ENCODE results near the gene PSD4.

Gene PSD4

DNA sequence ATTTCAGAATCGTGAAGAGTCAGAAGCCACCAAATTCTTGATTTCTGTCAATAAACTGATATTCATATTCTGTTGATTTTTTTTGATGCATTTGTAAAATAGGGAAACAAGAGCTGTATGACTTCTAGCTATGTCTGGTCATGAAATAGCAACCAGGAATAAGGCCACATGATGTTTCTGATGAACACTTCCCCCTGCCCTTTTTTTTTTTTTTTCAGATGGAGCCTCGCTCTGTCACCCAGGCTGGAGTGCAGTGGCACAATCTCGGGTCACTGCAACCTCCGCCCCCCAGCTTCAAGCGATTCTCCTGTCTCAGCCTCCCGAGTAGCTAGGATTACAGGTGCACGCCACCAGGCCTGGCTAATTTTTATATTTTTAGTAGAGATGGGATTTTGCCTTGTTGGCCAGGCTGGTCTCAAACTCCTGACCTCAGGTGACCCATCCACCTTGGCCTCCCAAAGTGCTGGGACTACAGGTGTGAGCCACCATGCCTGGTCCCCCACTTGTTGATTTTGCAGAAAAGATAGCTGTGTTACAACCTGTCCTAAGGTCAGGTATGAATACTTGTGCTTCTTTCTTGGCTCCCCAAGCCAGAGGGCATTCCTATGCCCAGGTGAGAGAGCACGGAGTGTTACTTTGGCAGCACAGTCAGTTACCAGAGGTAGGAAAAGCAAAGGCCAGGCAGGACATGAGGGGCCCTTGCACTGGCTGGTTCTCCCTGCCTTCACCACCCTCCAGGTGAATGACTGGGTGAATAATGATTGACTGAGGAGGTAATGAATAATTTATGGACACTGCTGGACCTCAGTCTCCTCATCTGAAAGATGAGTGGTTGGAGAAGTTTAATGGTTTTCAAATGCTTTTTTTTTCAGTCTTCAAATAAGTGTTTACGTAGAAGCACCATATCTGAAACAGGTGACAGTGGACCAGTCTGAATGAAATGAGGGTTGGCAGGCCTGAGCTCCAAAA is 65.4 kb downstream of the PSD4 start:
- no peak for DNase-seq (ENCODE audit: low spot score)

GRCh38 chr2:113240150-113240914 is 66.6 kb downstream of the PSD4 start:
- DNase-seq (ENCODE audit: low spot score): no peak

GRCh38 chr2:113240915-113241911 is 67.4 kb downstream of the PSD4 start:
- DNase-seq (ENCODE audit: low spot score): no peak

- no peak for DNase-seq (ENCODE audit: low spot score)
Measured at GRCh38 chr2:113242327-113242726, 68.6 kb downstream of the PSD4 start.

DNA sequence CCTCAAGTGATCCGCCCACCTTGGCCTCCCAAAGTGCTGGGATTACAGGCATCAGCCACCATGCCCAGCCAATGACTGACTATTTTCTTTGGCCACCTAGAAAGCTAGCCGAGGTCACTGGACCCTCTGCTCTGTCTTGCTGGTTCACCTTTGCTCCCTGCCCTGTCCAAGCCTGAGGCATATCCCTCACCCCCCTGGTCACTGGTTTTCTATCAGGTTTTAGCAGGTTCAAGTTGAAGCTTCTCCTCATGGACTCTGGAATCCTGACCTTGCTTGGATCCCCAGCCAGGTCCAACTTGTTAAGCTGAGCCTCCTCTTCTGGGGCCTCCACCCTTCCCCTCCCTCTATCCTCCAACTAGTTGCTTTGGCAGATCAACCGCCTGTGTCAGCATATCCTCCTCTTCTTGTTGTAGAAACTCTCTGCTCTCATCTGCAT is 71.5 kb downstream of the PSD4 start:
- no peak for DNase-seq (ENCODE audit: low spot score)

DNA sequence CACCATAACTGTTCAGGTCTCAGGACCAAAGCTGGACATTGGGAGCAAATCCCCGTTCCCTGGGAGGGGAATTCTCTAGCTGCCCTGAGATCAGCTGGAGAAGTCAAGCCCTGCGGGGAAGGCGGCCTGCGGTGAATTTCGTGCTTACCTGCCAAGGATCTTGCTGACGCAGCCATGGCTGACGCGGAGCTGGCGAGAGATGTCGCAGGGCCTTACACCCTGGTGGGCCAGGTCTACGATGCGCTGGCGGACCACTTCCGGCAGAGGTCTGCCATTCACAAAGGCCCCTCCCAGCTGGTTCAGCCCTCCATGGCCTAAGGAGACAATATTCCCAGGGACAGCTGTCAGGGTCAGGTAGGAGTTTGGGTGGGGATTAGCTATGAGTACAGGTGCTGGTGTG is 72.8 kb downstream of the PSD4 start:
- no peak for DNase-seq (ENCODE audit: low spot score)

DNA sequence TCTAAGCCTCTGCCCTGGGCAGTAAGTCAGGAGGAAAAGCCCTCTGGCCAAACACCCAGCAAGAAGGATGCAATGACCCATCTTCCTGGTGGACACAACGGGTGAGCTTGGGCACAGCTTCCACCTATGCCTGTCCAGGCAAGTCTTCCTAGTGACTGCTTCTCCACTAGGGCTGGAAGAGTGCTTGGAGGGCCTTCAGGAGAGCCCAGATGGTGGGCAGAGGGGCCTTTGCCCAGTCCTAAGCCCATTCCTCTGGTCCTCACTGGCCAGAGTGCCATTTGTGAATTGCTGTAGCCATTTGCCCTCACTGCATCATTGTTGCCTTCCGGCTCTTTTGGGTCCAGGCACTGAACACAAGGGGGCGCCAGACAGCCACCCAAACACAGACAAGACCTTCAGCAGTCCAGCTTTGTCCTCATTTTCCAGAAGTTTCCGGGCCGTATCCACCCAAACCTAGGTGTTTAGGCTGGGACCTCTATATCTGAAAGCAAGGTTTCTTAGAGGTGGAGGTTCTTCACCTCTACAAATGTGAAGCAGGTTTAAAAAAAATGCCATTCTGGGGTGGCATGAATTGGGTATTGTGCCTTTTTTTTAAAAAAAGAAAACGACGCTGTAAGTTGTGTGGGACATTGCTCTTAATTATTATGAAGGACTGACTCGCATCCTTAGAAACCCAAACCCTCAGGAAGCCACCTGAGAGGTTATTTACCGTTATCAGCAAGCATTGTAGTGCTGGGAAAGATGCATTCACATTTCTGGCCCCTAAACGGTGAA is 75.4 kb downstream of the PSD4 start:
- peak; percentile 76 for DNase-seq (ENCODE audit: low spot score)

- no peak for DNase-seq (ENCODE audit: low spot score)
Measured at GRCh38 chr2:113251118-113251517, 77.3 kb downstream of the PSD4 start.

DNA sequence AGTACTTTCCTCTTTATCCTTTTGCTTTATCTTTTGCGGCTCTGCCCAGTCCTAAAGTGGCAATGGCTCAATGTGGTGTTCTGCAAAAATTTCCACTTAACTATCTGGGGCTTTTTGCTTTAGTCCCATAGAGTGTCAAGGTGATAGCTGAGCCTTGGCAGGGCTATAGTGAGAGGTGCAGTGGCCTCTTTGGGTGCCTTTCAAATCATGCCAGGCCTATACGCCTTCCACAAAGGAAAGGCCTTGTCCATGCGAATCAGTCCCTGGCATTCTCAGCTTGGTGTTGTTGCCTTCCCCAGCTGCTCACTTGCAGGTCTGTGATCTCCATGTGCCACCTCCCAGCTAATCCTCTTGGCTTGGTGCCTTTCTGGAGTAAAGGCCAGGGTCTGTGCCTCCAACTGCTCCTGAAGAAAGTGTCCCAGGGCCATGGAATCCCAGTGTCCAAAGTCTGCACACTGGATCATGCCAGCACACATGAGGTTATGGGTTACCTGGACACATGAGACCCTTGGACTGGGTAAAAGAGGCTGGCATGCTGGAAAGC is 78.3 kb downstream of the PSD4 start:
- DNase-seq (ENCODE audit: low spot score): no peak

DNA sequence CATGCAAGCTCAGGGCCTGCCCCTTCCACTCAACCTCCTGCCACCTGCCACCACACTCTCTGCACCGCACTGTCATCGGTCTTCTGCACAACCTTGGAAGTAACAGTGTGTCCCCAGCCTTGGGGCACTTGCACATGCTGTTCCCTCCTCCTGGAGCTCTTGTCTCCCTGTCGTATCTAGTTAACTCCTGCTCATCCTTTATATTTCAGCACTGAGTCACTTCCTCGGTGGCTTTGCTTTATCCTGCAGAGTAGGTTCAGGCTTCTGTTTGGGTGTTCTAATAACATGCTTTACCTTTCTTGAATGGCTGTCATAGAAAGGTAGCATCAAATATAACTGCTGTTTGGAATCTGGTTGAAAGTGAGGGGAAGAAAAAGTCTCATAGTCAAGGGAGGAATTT is 79.7 kb downstream of the PSD4 start:
- no peak for DNase-seq (ENCODE audit: low spot score)

DNA sequence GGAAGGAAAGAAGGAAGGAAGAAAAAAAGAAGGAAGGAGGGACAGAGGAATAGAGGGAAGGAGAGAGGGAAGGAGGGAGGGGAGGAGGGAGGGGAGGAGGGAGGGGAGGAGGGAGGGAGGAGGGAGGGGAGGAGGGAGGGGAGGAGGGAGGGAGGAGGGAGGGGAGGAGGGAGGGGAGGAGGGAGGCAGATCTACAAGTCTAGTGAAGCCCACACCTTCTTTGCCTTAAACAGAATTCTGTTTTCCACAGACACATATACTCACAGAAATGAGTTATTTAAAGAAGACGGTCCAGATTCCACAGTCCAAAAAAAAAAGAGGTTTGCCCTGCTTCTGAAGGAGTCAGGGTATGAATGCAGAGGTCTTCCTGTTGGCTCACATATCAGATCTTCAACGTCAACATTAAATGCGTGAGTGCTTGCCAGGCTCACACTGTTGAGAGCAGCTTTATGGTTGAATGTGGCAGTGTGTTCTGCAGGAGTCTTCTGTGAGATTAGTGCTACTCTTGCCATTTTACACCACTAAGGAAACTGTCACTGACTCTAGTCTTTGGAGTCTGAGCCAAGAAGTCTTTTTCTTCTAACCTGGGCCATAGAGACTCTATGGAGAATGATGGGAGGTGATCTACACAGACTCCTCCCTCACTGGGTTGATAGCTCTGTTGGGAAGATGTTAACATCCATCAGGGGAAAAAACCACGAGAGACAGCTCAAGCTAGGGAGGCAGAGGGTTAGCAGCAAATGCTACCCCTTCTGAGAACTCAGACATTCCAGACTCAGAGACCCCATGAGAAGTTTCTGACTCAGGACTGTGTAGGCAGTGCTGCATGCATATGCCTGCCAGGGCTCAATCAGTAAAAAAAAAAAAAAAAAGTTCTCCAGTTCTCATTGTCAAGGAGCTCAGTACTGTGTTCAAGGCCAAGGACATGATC is 81.6 kb downstream of the PSD4 start:
- DNase-seq (ENCODE audit: low spot score): no peak

DNA sequence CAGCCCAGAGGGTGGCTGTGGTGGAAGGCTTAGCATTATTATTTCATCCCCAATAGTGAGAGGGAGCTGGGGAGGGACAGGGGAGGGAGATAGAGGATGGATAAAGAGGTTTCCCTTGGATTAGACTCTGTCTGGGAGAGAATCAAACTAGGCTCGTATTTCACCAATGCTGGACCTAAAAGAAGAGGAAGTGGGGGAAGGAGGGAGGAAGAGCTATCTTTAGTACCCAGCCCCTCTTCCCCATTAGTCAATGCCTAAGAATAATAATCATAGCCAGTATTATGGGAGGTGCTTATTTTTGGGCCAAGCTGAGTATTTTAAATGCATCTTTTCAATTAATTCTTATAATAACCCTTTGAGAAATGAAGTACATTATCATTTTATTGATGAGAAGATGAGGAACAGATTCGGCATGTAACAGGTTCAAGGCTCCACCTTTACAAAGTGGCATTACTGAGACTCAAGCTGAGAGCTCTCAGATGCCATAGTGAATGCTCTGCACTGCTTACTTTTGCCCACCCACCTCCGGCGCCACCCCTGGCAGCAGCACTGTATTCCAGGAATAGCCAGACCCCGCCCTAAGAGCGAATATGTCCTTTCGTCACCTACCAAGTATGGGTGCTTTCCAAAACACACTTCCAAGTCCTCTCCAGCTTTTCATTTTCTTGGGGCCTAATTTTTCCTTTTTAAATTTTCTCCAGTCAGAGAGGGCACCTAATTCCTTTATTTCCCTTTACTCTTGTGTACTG is 83.9 kb downstream of the PSD4 start:
- no peak for DNase-seq (ENCODE audit: low spot score)

GRCh38 chr2:113258471-113259147 is 84.8 kb downstream of the PSD4 start:
- DNase-seq (ENCODE audit: low spot score): no peak

All from hematopoietic multipotent progenitor cell treated with erythropoietin and hydrocortisone succinate and interleukin-3 and kit ligand, for 15 days (in vitro differentiated cells).